K562 (cell line): Measurements from ENCODE around the gene ZNF154. TPM values are rescaled to one million over a fixed set of nuclear protein-coding genes. Genes with fewer than 3 reads are reported as not detected.

Experiments
- ATAC-seq: fragments of 200-7000 bp; cut with Tn5 transposase; 3 replicates; pipeline ENCODE4 v1.9.1; 2020; ENCODE audit warnings: moderate library complexity
- BruUV-seq: library from RNA; stranded (reverse); fragments of 400-500 nt; replicated peaks from 2 replicates; lab custom pipeline; 2021; lab: Mats Ljungman, UMichigan
- CTCF ChIA-PET: fragments of 300-600 bp; formaldehyde crosslinking; extraction: SDS; loops from one replicate; lab custom pipeline; 2021; ENCODE audit warnings: low intra/inter-chr PET ratio; lab: Yijun Ruan, JAX
- POLR2A ChIA-PET: fragments of 300-600, 350-650 bp; sonication (Branson Sonifier 250); formaldehyde crosslinking; extraction: SDS; loops from one replicate; lab custom pipeline; 2021; ENCODE audit warnings: antibody characterized with exemption, inconsistent platforms; lab: Yijun Ruan, JAX
- DNase-seq, 4 experiments: peaks; one replicate each; pipeline versions ENCODE4 v3.0.0 to v3.0.0-alpha.2; 2011 to 2018; ENCODE audit warnings: low spot score in 3 of 4, mixed read lengths in 3 of 4; ENCODE audit errors: extremely low read depth in 1 of 4
- FAIRE-seq: peaks from 2 replicates; lab custom pipeline; 2011; peaks lifted over from hg19 to GRCh38; lab: Jason Lieb, UNC
- H2AFZ ChIP-seq: 2 replicates; pipeline ENCODE4 v1.6.0; 2011; ENCODE audit warnings: low read depth, low read length, control low read depth, inconsistent platforms
- H3K27ac ChIP-seq: fragments of 200-600 bp; 3 replicates; pipeline ENCODE4 v1.8.0; 2011; ENCODE audit warnings: low read depth, mild to moderate bottlenecking, control low read depth, inconsistent platforms, low read length, moderate library complexity, mixed read lengths; ENCODE audit errors: extremely low read depth
- H3K27me3 ChIP-seq, 2 experiments: fragments of 300-600 bp in 1 of 2; 2 replicates in 1 of 2; 3 replicates in 1 of 2; pipeline versions ENCODE4 v1.6.0 to v1.8.0; 2011; ENCODE audit warnings: inconsistent platforms in 2 of 2, low read length in 2 of 2, mild to moderate bottlenecking in 1 of 2, mixed read lengths in 1 of 2, moderate library complexity in 1 of 2; ENCODE audit not compliant: control insufficient read depth in 2 of 2, insufficient read depth in 2 of 2
- H3K36me3 ChIP-seq: fragments of 300-600 bp; 3 replicates; pipeline ENCODE4 v1.8.0; 2011; ENCODE audit warnings: mild to moderate bottlenecking, low read length, inconsistent platforms; ENCODE audit not compliant: control insufficient read depth, insufficient read depth
- H3K4me1 ChIP-seq, 2 experiments: fragments of 200-600 bp in 1 of 2; replicated peaks in 1 of 2; 2 replicates in 1 of 2; 3 replicates in 1 of 2; pipeline versions ENCODE4 v1.5.1 to v1.8.0; 2011; ENCODE audit warnings: inconsistent platforms in 2 of 2, low read length in 2 of 2, mild to moderate bottlenecking in 1 of 2, mixed read lengths in 1 of 2, moderate library complexity in 1 of 2; ENCODE audit not compliant: control insufficient read depth in 2 of 2, insufficient read depth in 2 of 2
- H3K4me2 ChIP-seq: 2 replicates; pipeline ENCODE4 v1.6.1; 2011; ENCODE audit warnings: low read length, control low read depth, inconsistent platforms, mixed read lengths; ENCODE audit not compliant: insufficient read depth
- H3K4me3 ChIP-seq: fragments of 200-600 bp; sonication (generic), shearing (Covaris generic); 2 replicates; pipeline ENCODE4 v1.5.1; 2016; ENCODE audit warnings: control low read depth, inconsistent platforms
- H3K79me2 ChIP-seq: fragments of 200-600 bp; 3 replicates; pipeline ENCODE4 v1.8.0; 2011; ENCODE audit warnings: low read length, inconsistent platforms; ENCODE audit not compliant: control insufficient read depth, insufficient read depth
- H3K9ac ChIP-seq, 2 experiments: 2 replicates each; pipeline versions ENCODE4 v1.6.0 to v1.6.1; 2011; ENCODE audit warnings: low read depth in 2 of 2, low read length in 2 of 2, control low read depth in 1 of 2, inconsistent platforms in 1 of 2, mild to moderate bottlenecking in 1 of 2, mixed read lengths in 1 of 2; ENCODE audit not compliant: insufficient read depth in 1 of 2
- H3K9me1 ChIP-seq: one replicate; pipeline ENCODE4 v1.6.0; 2011; ENCODE audit warnings: inconsistent platforms, mild to moderate bottlenecking, low read length, moderate library complexity; ENCODE audit not compliant: control insufficient read depth, insufficient read depth
- H3K9me3 ChIP-seq: replicated peaks from 2 replicates; pipeline ENCODE4 v1.5.1; 2011; ENCODE audit warnings: low read depth, low read length, inconsistent platforms; ENCODE audit not compliant: control insufficient read depth, insufficient read depth
- H4K20me1 ChIP-seq: replicated peaks from 2 replicates; pipeline ENCODE4 v1.6.1; 2011; ENCODE audit warnings: low read length, inconsistent platforms, mixed read lengths; ENCODE audit not compliant: control insufficient read depth, insufficient read depth
- FOXK2 ChIP-seq, 2 experiments: fragments of 450-650 bp; IDR thresholded peaks in 1 of 2; conservative IDR thresholded peaks in 1 of 2; 2 replicates each; pipeline ENCODE4 v1.6.1; 2016; ENCODE audit warnings: low read depth in 2 of 2, mild to moderate bottlenecking in 1 of 2
- NEUROD1 ChIP-seq: fragments of 150-350 bp; IDR thresholded peaks from 2 replicates; pipeline ENCODE4 v1.6.1; 2014; ENCODE audit warnings: borderline replicate concordance, low read length, low read depth; ENCODE audit not compliant: partially characterized antibody
- NFIC ChIP-seq: fragments of 450-650 bp; IDR thresholded peaks from 2 replicates; pipeline ENCODE4 v1.6.1; 2017; ENCODE audit warnings: mild to moderate bottlenecking, inconsistent platforms
- POU5F1 ChIP-seq: fragments of 150-350 bp; IDR thresholded peaks from 2 replicates; pipeline ENCODE4 v1.6.1; 2014; ENCODE audit warnings: borderline replicate concordance, low read length, low read depth, mild to moderate bottlenecking; ENCODE audit not compliant: partially characterized antibody
- RBM14 ChIP-seq: fragments of 200-400 bp; formaldehyde crosslinking; IDR thresholded peaks from 2 replicates; pipeline ENCODE4 v1.6.1; 2018; ENCODE audit warnings: low read depth, mild to moderate bottlenecking, low read length, moderate library complexity, borderline replicate concordance; ENCODE audit not compliant: insufficient read depth
- STAT5A ChIP-seq: IDR thresholded peaks from 2 replicates; pipeline ENCODE4 v1.6.1; 2012; ENCODE audit warnings: low read length, inconsistent platforms, borderline replicate concordance
- ZNF146 ChIP-seq: IDR thresholded peaks from one replicate; pipeline ENCODE4 v1.6.1; 2018; ENCODE audit warnings: missing compliant biosample characterization; ENCODE audit not compliant: unreplicated experiment
- ZNF347 ChIP-seq: fragments of 450-650 bp; formaldehyde crosslinking; IDR thresholded peaks from 2 replicates; pipeline ENCODE4 v1.4.0; 2020; ENCODE audit warnings: low read depth, mild to moderate bottlenecking, moderate library complexity
- ZNF75A ChIP-seq: fragments of 450-650 bp; formaldehyde crosslinking; IDR thresholded peaks from 2 replicates; pipeline ENCODE4 v1.4.0; 2020; ENCODE audit warnings: mild to moderate bottlenecking
- WGBS: fragments of 100-300 bp; shearing (Covaris generic); methylation state at CpG from one replicate; pipeline ENCODE4 v1.1.6; 2016; ENCODE audit warnings: low coverage, mixed read lengths; ENCODE audit not compliant: insufficient coverage; ENCODE audit errors: missing lambda C conversion rate; 5-methylcytosine and 5-hydroxymethylcytosine counted together
- in situ Hi-C: fragments of 300-500 bp; cut with MboI; formaldehyde crosslinking; loops from 4 replicates; pipeline ENCODE4 v1.15.0; 2018; ENCODE audit warnings: inconsistent platforms, mixed read lengths
- intact Hi-C: fragments of 100-400 bp; cut with micrococcal nuclease; formaldehyde crosslinking; loops from 2 replicates; pipeline ENCODE4 v1.14.2; 2022
- polyA plus RNA-seq, 8 experiments: library from polyadenylated mRNA; depleted of rRNA in 4 of 8; stranded (reverse) in 5 of 8; unstranded in 3 of 8; fragments of >200 nt; fragmentation: Nextera tagmentation in 2 of 8; fragmentation: Illumina TruSeq in 1 of 8; extraction: Ambion mirVana in 2 of 8; extraction: Trizol in 1 of 8; gene quantifications; 2 replicates each; pipeline versions ENCODE4 v1.2.1 to v1.2.3, GENCODE V29; 2011 to 2014; ENCODE audit warnings: inconsistent platforms in 1 of 8, missing spikeins in 1 of 8
- total RNA-seq, 7 experiments: library from RNA; depleted of rRNA in 6 of 7; stranded (reverse); fragments of >200 nt in 6 of 7; fragmentation: Illumina TruSeq in 2 of 7; extraction: Trizol in 2 of 7; gene quantifications; 2 replicates each; pipeline versions ENCODE4 v1.2.1 to v1.2.3, GENCODE V29; 2011 to 2021; ENCODE audit warnings: low replicate concordance in 1 of 7
- TF ChIP-seq, protein P1 (sequence below): sonication (generic); formaldehyde crosslinking; IDR thresholded peaks from 2 replicates; pipeline ENCODE4 v1.8.0; 2022; ENCODE audit warnings: mild to moderate bottlenecking, missing genetic modification reagents

Gene ZNF154
- total and polyA plus RNA-seq, 9 of the 15 experiments (the other 6 are each of a cell fraction or from before 2014, with no cell fraction given), result 0.06 to 0.11 (median 0.07) TPM; not detected in 6

DNA sequence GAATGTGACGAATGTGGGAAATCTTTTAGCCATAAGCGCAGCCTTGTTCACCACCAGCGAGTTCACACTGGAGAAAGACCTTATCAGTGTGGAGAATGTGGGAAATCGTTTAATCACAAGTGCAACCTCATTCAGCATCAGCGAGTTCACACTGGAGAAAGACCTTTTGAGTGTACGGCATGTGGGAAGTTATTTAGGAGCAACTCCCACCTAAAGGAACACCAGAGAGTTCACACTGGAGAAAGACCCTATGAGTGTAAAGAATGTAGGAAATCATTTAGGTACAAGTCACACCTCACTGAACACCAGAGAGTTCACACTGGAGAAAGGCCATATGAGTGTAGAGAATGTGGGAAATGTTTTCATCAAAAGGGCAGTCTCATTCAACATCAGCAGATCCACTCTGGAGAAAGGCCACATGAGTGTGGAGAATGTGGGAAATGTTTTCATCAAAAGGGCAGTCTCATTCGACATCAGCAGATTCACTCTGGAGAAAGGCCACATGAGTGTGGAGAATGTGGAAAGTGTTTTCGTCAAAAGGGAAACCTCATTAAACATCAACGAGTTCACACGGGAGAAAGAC lies 45.2 kb upstream of the ZNF154 start (continued):
- TF ChIP-seq, protein P1, sequence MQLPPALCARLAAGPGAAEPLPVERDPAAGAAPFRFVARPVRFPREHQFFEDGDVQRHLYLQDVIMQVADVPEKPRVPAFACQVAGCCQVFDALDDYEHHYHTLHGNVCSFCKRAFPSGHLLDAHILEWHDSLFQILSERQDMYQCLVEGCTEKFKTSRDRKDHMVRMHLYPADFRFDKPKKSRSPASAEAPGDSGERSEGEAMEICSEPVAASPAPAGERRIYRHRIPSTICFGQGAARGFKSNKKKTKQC, result no peak
- TF ChIP-seq ZNF75A (CRISPR knock-in tag) (peak; percentile 84), ZNF347 (CRISPR knock-in tag) (no peak)
- TF ChIP-seq, all 486 proteins: peak for 2

DNA sequence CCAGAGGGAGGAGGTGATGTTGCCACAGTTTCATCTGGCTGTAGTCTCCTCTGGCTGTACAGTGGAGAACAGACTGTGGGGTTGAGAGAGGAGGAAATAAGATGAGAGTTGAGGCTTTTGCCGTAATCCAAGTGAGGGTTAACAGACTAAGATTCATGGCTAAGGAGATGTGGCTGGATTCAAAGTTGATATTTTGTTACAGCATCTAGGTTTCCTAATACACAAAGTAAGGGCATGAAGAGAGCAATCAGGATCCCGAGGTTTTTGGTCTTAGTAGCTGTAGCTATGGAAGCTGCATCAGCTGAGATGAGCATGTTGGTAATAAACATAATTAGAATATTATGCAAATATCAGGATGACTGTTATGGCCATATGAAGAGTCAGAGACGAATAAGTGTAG lies 39.0 kb upstream of the ZNF154 start:
- intact Hi-C loops (no loop called here), in situ Hi-C loops (no loop called here)
- ATAC-seq, result no peak
- no peaks in the 10 kb centered on the region for H4K20me1 ChIP-seq
- H3K4me1 ChIP-seq, result peaks cover 4 to 6% of the 10 kb centered on the region in 2 experiments; a peak in 3 of 5 replicates
- peaks cover 47% of the 10 kb centered on the region for H3K36me3 ChIP-seq
- TF ChIP-seq NFIC (no peak), POU5F1 (no peak), RBM14 (no peak), FOXK2 (conservative IDR thresholded peaks at IDR 0.05 in 1 of 2, IDR thresholded peaks at IDR 0.05 in 1 of 2; ENCODE audit: low read depth in 2 of 2) (no peak), STAT5A (no peak), NEUROD1 (no peak), ZNF146 (no peak)
- H3K9me1 ChIP-seq, result no peaks in the 10 kb centered on the region
- POLR2A ChIA-PET, result no interaction called here
- peaks cover 28% of the 10 kb centered on the region for H3K79me2 ChIP-seq
- DNase-seq, result no peak
- H3K9me3 ChIP-seq, result peaks cover 15% of the 10 kb centered on the region
- no peak overlapping the region for H2AFZ ChIP-seq
- H3K4me2 ChIP-seq, result peak overlapping the region; percentile 95
- no peak overlapping the region for H3K27ac ChIP-seq
- peak overlapping the region; percentile 84; the same call in 1 of the 2 replicates for H3K4me3 ChIP-seq
- no TSS peak for BruUV-seq
- WGBS, result 77% methylated on average over 3 of the region's 3 CpGs
- no peak for FAIRE-seq
- H3K27me3 ChIP-seq, result no peaks in the 10 kb centered on the region; a peak in 1 of 5 replicates
- CTCF ChIA-PET, result no interaction called here
- no peak overlapping the region for H3K9ac ChIP-seq
